ENCODE data around the gene BORCS5. TPM values are rescaled to one million over a fixed set of nuclear protein-coding genes. Genes with fewer than 3 reads are reported as not detected.

The BORCS5 gene
- total and polyA plus RNA-seq, 2 of the 4 experiments (the other 2 are of a cell fraction), result 14.4 to 18.3 TPM

DNA sequence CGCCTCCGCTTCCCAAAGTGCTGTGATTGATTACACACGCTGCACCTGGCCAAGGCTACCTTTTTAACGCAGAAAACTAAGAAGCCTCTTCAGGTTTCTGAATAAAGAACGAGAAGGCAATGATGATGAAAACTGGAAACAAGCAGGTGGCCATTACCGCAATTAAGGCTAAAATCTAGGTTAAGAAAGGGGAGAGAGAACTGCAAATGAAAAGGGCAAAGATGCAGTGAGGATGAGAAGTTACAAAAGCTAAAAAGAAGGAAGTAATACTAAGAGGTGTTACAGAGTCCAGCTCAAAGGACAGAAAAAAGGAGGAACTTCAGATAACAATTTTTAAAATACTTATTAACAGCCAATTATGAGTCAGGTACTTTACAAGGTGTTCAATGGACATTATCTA lies 126.1 kb downstream of the BORCS5 start:
- Histone ChIP-seq H3K79me1 (ENCODE audit: low read depth in 1 of 2, low read length in 2 of 2) (peaks cover 0 to 7% of the 10 kb centered on the region in 2 experiments; a peak in 1 of 4 replicates), H3K4ac (ENCODE audit: low read depth, low read length) (no peak overlapping the region), H3K4me2 (ENCODE audit: low read depth, low read length) (no peak overlapping the region), H3K56ac (ENCODE audit: extremely low read depth, insufficient read depth, low read length) (no peak overlapping the region), H3K9me3 (ENCODE audit: control insufficient read depth, insufficient read depth, low read length) (no peaks in the 10 kb centered on the region), H3K4me1 (ENCODE audit: control insufficient read depth, insufficient read depth, low read length) (peaks cover 2% of the 10 kb centered on the region; the same call in 1 of the 2 replicates), H2BK5ac (ENCODE audit: low read depth, low read length, poor library complexity, severe bottlenecking) (no peak overlapping the region), H3K14ac (replicated peaks; ENCODE audit: low read depth, low read length) (no peak overlapping the region), H2AK5ac (ENCODE audit: low read depth, low read length) (no peak overlapping the region), H2BK120ac (ENCODE audit: low read depth, low read length) (no peak overlapping the region), H3K9me1 (ENCODE audit: insufficient read depth, low read length) (0 out of 2 replicates have a peak, but pooled peaks cover 2% of the 10 kb centered on the region), H3K9ac (ENCODE audit: low read depth, low read length) (no peak overlapping the region), H2AFZ (replicated peaks; ENCODE audit: low read length, poor library complexity) (no peak overlapping the region), H3K36me3 (ENCODE audit: control insufficient read depth, insufficient read depth, low read length) (peaks cover 15% of the 10 kb centered on the region), H3K27me3 (ENCODE audit: control insufficient read depth, insufficient read depth, low read length) (no peaks in the 10 kb centered on the region), H3K27ac (ENCODE audit: insufficient read depth, low read length) (no peak overlapping the region), H3K18ac (ENCODE audit: low read depth, low read length) (no peak overlapping the region), H4K5ac (ENCODE audit: low read depth, low read length) (no peak overlapping the region), H2BK20ac (ENCODE audit: low read depth, low read length) (no peak overlapping the region), H2AK9ac (replicated peaks; ENCODE audit: low read depth, low read length, poor library complexity) (no peak overlapping the region), H3K23ac (ENCODE audit: low read depth, low read length) (no peak overlapping the region), H2BK15ac (ENCODE audit: low read depth, low read length) (no peak overlapping the region), H4K91ac (ENCODE audit: insufficient read depth, low read depth, low read length) (no peak overlapping the region), H4K20me1 (ENCODE audit: insufficient read depth, low read length) (0 out of 2 replicates have a peak, but pooled peaks cover 4% of the 10 kb centered on the region), H3K4me3 (ENCODE audit: insufficient read depth, low read depth, low read length) (no peak overlapping the region), H4K8ac (ENCODE audit: low read depth in 2 of 2, low read length in 2 of 2) (no peak overlapping the region)
- dilution Hi-C loops (cut with HindIII; ENCODE audit: low sequenced_read_pairs, unreplicated experiment), result no loop called here
- TF ChIP-seq NFE2L2 (IDR thresholded peaks at IDR 0.05; ENCODE audit: low read depth, low read length), result no peak
- TF ChIP-seq RFX5 (IDR thresholded peaks at IDR 0.05; ENCODE audit: low read depth, low read length), result no peak
- no peak for TF ChIP-seq MXI1 (IDR thresholded peaks at IDR 0.05; ENCODE audit: borderline replicate concordance, low read depth, low read length)
- TF ChIP-seq, protein P1, sequence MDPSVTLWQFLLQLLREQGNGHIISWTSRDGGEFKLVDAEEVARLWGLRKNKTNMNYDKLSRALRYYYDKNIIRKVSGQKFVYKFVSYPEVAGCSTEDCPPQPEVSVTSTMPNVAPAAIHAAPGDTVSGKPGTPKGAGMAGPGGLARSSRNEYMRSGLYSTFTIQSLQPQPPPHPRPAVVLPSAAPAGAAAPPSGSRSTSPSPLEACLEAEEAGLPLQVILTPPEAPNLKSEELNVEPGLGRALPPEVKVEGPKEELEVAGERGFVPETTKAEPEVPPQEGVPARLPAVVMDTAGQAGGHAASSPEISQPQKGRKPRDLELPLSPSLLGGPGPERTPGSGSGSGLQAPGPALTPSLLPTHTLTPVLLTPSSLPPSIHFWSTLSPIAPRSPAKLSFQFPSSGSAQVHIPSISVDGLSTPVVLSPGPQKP (IDR thresholded peaks at IDR 0.05; ENCODE audit: borderline replicate concordance, low read depth, low read length), result no peak
- ATAC-seq (ENCODE audit: low read depth), result no peak
- BruUV-seq (replicated peaks), result no TSS peak
- in situ Hi-C loops (cut with MboI; ENCODE audit: low sequenced_read_pairs), result no loop called here
- CTCF ChIA-PET, result no interaction called here
- DNase-seq, result no peak
- intact Hi-C loops (cut with micrococcal nuclease), result no loop called here
- WGBS, 2 experiments (ENCODE audit: extremely low coverage in 2 of 2, insufficient read length in 1 of 2), result 100% methylated on average over 5 of the region's 6 CpGs; no CpG with 5 or more reads in 1 of the 2 experiments
- POLR2A ChIA-PET (ENCODE audit: unreplicated experiment), result no interaction called here

Data from IMR-90 (cell line).